Prostate gland (tissue), 2 donors: ENCODE measurements around the gene SRGAP2B. TPM values are rescaled to one million over a fixed set of nuclear protein-coding genes. Genes with fewer than 3 reads are reported as not detected.
"Not testable (repeated sequence)": the region's sequence is repeated elsewhere in the genome, so short reads cannot be mapped to it uniquely, and the experiment has no call there.

Experiments
- DNase-seq: peaks from one replicate; pipeline ENCODE4 v3.0.0-alpha.2; 2019; ENCODE audit warnings: low spot score
- H3K27ac ChIP-seq, 2 donors: fragments of 200-600 bp; sonication (generic); 2 replicates each; pipeline ENCODE4 v1.5.1; 2017 to 2019
- H3K27me3 ChIP-seq: fragments of 200-600 bp; sonication (generic); replicated peaks from 2 replicates; pipeline ENCODE4 v1.5.1; 2019; ENCODE audit not compliant: insufficient read depth
- H3K36me3 ChIP-seq, 2 donors: fragments of 200-600 bp; sonication (generic); 1 replicate in 1 of 2; 2 replicates in 1 of 2; pipeline versions ENCODE4 v1.5.1 to v1.8.1; 2017 to 2019
- H3K4me1 ChIP-seq: fragments of 200-600 bp; sonication (generic); replicated peaks from 2 replicates; pipeline ENCODE4 v1.5.1; 2019
- H3K4me3 ChIP-seq, 2 donors: fragments of 200-600 bp; sonication (generic); 2 replicates each; pipeline ENCODE4 v1.5.1; 2017 to 2019
- H3K9me3 ChIP-seq: fragments of 200-600 bp; sonication (generic); 2 replicates; pipeline ENCODE4 v1.5.1; 2017
- WGBS: methylation state at CpG from one replicate; pipeline ENCODE4 v1.1.5; 2018; 5-methylcytosine and 5-hydroxymethylcytosine counted together
- intact Hi-C: fragments of 100-400 bp; cut with DNase I; formaldehyde crosslinking; loops from one replicate; pipeline ENCODE4 v1.14.2; 2022
- total RNA-seq, 2 donors: library from RNA; depleted of rRNA; stranded (reverse); fragments of >200 nt; gene quantifications; one replicate each; pipeline ENCODE4 v1.1.0, GENCODE V29; 2016

SRGAP2B gene
- total RNA-seq, 2 donors from 2014 or later = 6.6 to 10.0 TPM

- H3K27ac ChIP-seq, H3K4me3 ChIP-seq, H3K36me3 ChIP-seq, H3K27me3 ChIP-seq, DNase-seq, intact Hi-C loops, H3K9me3 ChIP-seq, H3K4me1 ChIP-seq: not testable (repeated sequence)
- WGBS = no CpG with 5 or more reads among the region's 5 CpGs
These were observed 16.2 kb downstream of the SRGAP2B start for GRCh38 chr1:145078787-145079370.

GRCh38 chr1:145077872-145078786 lies 17.0 kb downstream of the SRGAP2B start:
- H3K27ac ChIP-seq, H3K4me3 ChIP-seq, intact Hi-C loops, H3K27me3 ChIP-seq, H3K4me1 ChIP-seq, DNase-seq, H3K36me3 ChIP-seq, H3K9me3 ChIP-seq: not testable (repeated sequence)
- no CpG with 5 or more reads among the region's 11 CpGs for WGBS

GRCh38 chr1:145076877-145077276 lies 18.3 kb downstream of the SRGAP2B start:
- H3K27me3 ChIP-seq, H3K4me3 ChIP-seq, H3K9me3 ChIP-seq, DNase-seq, H3K4me1 ChIP-seq, intact Hi-C loops, H3K27ac ChIP-seq, H3K36me3 ChIP-seq: not testable (repeated sequence)
- WGBS = no CpG with 5 or more reads among the region's 3 CpGs

GRCh38 chr1:145074021-145074559 lies 21.0 kb downstream of the SRGAP2B start:
- WGBS = no CpG with 5 or more reads among the region's 6 CpGs
- H3K27me3 ChIP-seq, H3K27ac ChIP-seq, H3K36me3 ChIP-seq, DNase-seq, H3K4me3 ChIP-seq, H3K9me3 ChIP-seq, H3K4me1 ChIP-seq, intact Hi-C loops: not testable (repeated sequence)

- H3K9me3 ChIP-seq, intact Hi-C loops, H3K4me3 ChIP-seq, H3K4me1 ChIP-seq, H3K36me3 ChIP-seq, H3K27me3 ChIP-seq, H3K27ac ChIP-seq, DNase-seq: not testable (repeated sequence)
- no CpG with 5 or more reads among the region's 6 CpGs for WGBS
These were observed 23.6 kb downstream of the SRGAP2B start for GRCh38 chr1:145071569-145071968.

- H3K4me3 ChIP-seq, intact Hi-C loops, H3K36me3 ChIP-seq, H3K9me3 ChIP-seq, H3K27ac ChIP-seq, H3K4me1 ChIP-seq, DNase-seq, H3K27me3 ChIP-seq: not testable (repeated sequence)
- no CpG with 5 or more reads among the region's 10 CpGs for WGBS
These were observed 28.6 kb downstream of the SRGAP2B start for GRCh38 chr1:145066486-145066885.

GRCh38 chr1:145065194-145065826 lies 29.8 kb downstream of the SRGAP2B start:
- H3K4me3 ChIP-seq, DNase-seq, H3K27me3 ChIP-seq, intact Hi-C loops, H3K27ac ChIP-seq, H3K36me3 ChIP-seq, H3K9me3 ChIP-seq, H3K4me1 ChIP-seq: not testable (repeated sequence)
- WGBS = no CpG with 5 or more reads among the region's 5 CpGs

GRCh38 chr1:145063941-145064648 lies 31.0 kb downstream of the SRGAP2B start:
- H3K4me1 ChIP-seq, H3K36me3 ChIP-seq, H3K9me3 ChIP-seq, DNase-seq, H3K27ac ChIP-seq, H3K27me3 ChIP-seq, intact Hi-C loops, H3K4me3 ChIP-seq: not testable (repeated sequence)
- no CpG with 5 or more reads among the region's 2 CpGs for WGBS

- H3K27me3 ChIP-seq, H3K4me3 ChIP-seq, H3K4me1 ChIP-seq, intact Hi-C loops, H3K9me3 ChIP-seq, H3K27ac ChIP-seq, DNase-seq, H3K36me3 ChIP-seq: not testable (repeated sequence)
- WGBS = 100% methylated on average over 1 of the region's 2 CpGs
These were observed 31.8 kb downstream of the SRGAP2B start for GRCh38 chr1:145063285-145063684.

- H3K27me3 ChIP-seq, H3K4me1 ChIP-seq, H3K36me3 ChIP-seq, H3K4me3 ChIP-seq, DNase-seq, H3K27ac ChIP-seq, H3K9me3 ChIP-seq, intact Hi-C loops: not testable (repeated sequence)
- WGBS = 100% methylated on average over 1 of the region's 3 CpGs
These were observed 36.9 kb downstream of the SRGAP2B start for GRCh38 chr1:145058184-145058583.

GRCh38 chr1:145055217-145055760 lies 39.8 kb downstream of the SRGAP2B start:
- WGBS = no CpG with 5 or more reads among the region's 4 CpGs
- H3K4me3 ChIP-seq, H3K27me3 ChIP-seq, H3K27ac ChIP-seq, DNase-seq, H3K4me1 ChIP-seq, H3K9me3 ChIP-seq, H3K36me3 ChIP-seq, intact Hi-C loops: not testable (repeated sequence)
